HepG2 (cell line): ENCODE data around the gene TM4SF5. TPM values are rescaled to one million over a fixed set of nuclear protein-coding genes. Genes with fewer than 3 reads are reported as not detected.
A peak's percentile ranks its signal among the peaks of the same experiment; 100 is the strongest.

Source experiments
- CSRNP2 ChIP-seq: sonication (generic); formaldehyde crosslinking; conservative IDR thresholded peaks from 2 replicates; pipeline ENCODE4 v1.8.0; 2022; ENCODE audit warnings: low read depth, missing genetic modification reagents
- GATA4 ChIP-seq: sonication (generic); IDR thresholded peaks from 2 replicates; pipeline ENCODE4 v1.6.1; 2016; ENCODE audit warnings: antibody characterized with exemption, low read depth, borderline replicate concordance
- JUN ChIP-seq: sonication (generic); formaldehyde crosslinking; IDR thresholded peaks from 2 replicates; pipeline ENCODE4 v1.4.0; 2020; ENCODE audit warnings: mild to moderate bottlenecking, missing genetic modification reagents
- KDM4B ChIP-seq: sonication (generic); formaldehyde crosslinking; IDR thresholded peaks from 2 replicates; pipeline ENCODE4 v1.4.0; 2020; ENCODE audit warnings: missing genetic modification reagents
- KDM5B ChIP-seq: sonication (generic); formaldehyde crosslinking; IDR thresholded peaks from 2 replicates; pipeline ENCODE4 v1.4.0; 2020; ENCODE audit warnings: missing genetic modification reagents, mild to moderate bottlenecking, borderline replicate concordance
- KMT2B ChIP-seq: IDR thresholded peaks from 2 replicates; pipeline ENCODE4 v1.6.1; 2016; ENCODE audit warnings: missing genetic modification reagents, missing compliant biosample characterization
- MAFK ChIP-seq, 2 experiments: IDR thresholded peaks in 1 of 2; conservative IDR thresholded peaks in 1 of 2; 2 replicates each; pipeline ENCODE4 v1.6.1; 2011; ENCODE audit warnings: improper control_type of control experiment in 2 of 2, low read length in 2 of 2
- MED1 ChIP-seq: sonication (generic); formaldehyde crosslinking; IDR thresholded peaks from 2 replicates; pipeline ENCODE4 v1.4.0; 2020; ENCODE audit warnings: missing genetic modification reagents
- MIXL1 ChIP-seq: IDR thresholded peaks from 2 replicates; pipeline ENCODE4 v1.6.1; 2016
- NFE2 ChIP-seq: sonication (generic); formaldehyde crosslinking; IDR thresholded peaks from 2 replicates; pipeline ENCODE4 v1.4.0; 2020; ENCODE audit warnings: missing genetic modification reagents
- NRL ChIP-seq: sonication (generic); formaldehyde crosslinking; IDR thresholded peaks from 2 replicates; pipeline ENCODE4 v1.5.0; 2020; ENCODE audit warnings: missing genetic modification reagents, mild to moderate bottlenecking, moderate library complexity, borderline replicate concordance
- SAFB2 ChIP-seq: sonication (generic); formaldehyde crosslinking; IDR thresholded peaks from 2 replicates; pipeline ENCODE4 v1.5.1; 2020; ENCODE audit warnings: missing genetic modification reagents, low read depth, mild to moderate bottlenecking, borderline replicate concordance
- SP140L ChIP-seq: sonication (generic); formaldehyde crosslinking; IDR thresholded peaks from 2 replicates; pipeline ENCODE4 v1.4.0; 2020; ENCODE audit warnings: missing genetic modification reagents, borderline replicate concordance
- XRCC5 ChIP-seq: fragments of 200-400 bp; formaldehyde crosslinking; optimal IDR thresholded peaks from 2 replicates; pipeline ENCODE3; 2017; ENCODE audit warnings: mild to moderate bottlenecking, low read length
- ZBTB7A ChIP-seq: sonication (generic); formaldehyde crosslinking; IDR thresholded peaks from 2 replicates; pipeline ENCODE4 v1.8.0; 2022; ENCODE audit warnings: mild to moderate bottlenecking, missing genetic modification reagents
- ZFP37 ChIP-seq: sonication (generic); formaldehyde crosslinking; IDR thresholded peaks from 2 replicates; pipeline ENCODE4 v1.4.0; 2020; ENCODE audit warnings: missing genetic modification reagents, borderline replicate concordance
- ZMAT3 ChIP-seq: sonication (generic); formaldehyde crosslinking; conservative IDR thresholded peaks from 2 replicates; pipeline ENCODE4 v1.7.0; 2021; ENCODE audit warnings: missing genetic modification reagents
- ZNF354B ChIP-seq: sonication (generic); formaldehyde crosslinking; IDR thresholded peaks from 2 replicates; pipeline ENCODE4 v1.8.0; 2022; ENCODE audit warnings: mild to moderate bottlenecking, missing genetic modification reagents
- ZNF414 ChIP-seq: sonication (generic); formaldehyde crosslinking; IDR thresholded peaks from 2 replicates; pipeline ENCODE4 v1.5.0; 2020; ENCODE audit warnings: missing genetic modification reagents
- ZNF460 ChIP-seq: sonication (generic); formaldehyde crosslinking; IDR thresholded peaks from 2 replicates; pipeline ENCODE4 v1.5.1; 2020; ENCODE audit warnings: missing genetic modification reagents, mild to moderate bottlenecking, borderline replicate concordance
- ZNF543 ChIP-seq: sonication (generic); formaldehyde crosslinking; IDR thresholded peaks from 2 replicates; pipeline ENCODE4 v1.4.0; 2020; ENCODE audit warnings: mild to moderate bottlenecking, missing genetic modification reagents
- ZNF564 ChIP-seq: sonication (generic); formaldehyde crosslinking; IDR thresholded peaks from 2 replicates; pipeline ENCODE4 v1.8.1; 2023; ENCODE audit warnings: mild to moderate bottlenecking, missing genetic modification reagents
- ZNF790 ChIP-seq: sonication (generic); formaldehyde crosslinking; IDR thresholded peaks from 2 replicates; pipeline ENCODE4 v1.8.0; 2022; ENCODE audit warnings: missing genetic modification reagents, mild to moderate bottlenecking, borderline replicate concordance
- polyA plus RNA-seq, 8 experiments: library from polyadenylated mRNA; depleted of rRNA in 3 of 8; stranded (reverse) in 7 of 8; unstranded in 1 of 8; fragments of >200 nt; fragmentation: Illumina TruSeq in 4 of 8; extraction: Trizol in 4 of 8; gene quantifications; 2 replicates each; pipeline versions ENCODE4 v1.2.1 to v1.2.3, GENCODE V29; 2011 to 2016; ENCODE audit warnings: low read depth in 4 of 8, missing spikeins in 1 of 8, mixed read lengths in 1 of 8; ENCODE audit not compliant: insufficient read depth in 1 of 8
- total RNA-seq, 5 experiments: library from RNA; depleted of rRNA; stranded (reverse); fragments of >200 nt; fragmentation: Illumina TruSeq; extraction: Trizol; gene quantifications; 2 replicates each; pipeline ENCODE4 v1.2.3, GENCODE V29; 2016; ENCODE audit warnings: low read depth in 1 of 5
- TF ChIP-seq, protein P1 (sequence below): sonication (generic); formaldehyde crosslinking; IDR thresholded peaks from 2 replicates; pipeline ENCODE4 v1.4.0; 2020; ENCODE audit warnings: missing genetic modification reagents

TM4SF5 gene
- total and polyA plus RNA-seq, 2 of the 13 experiments (the other 11 are each of a cell fraction or from before 2014, with no cell fraction given) = 30.1 to 126 TPM

DNA sequence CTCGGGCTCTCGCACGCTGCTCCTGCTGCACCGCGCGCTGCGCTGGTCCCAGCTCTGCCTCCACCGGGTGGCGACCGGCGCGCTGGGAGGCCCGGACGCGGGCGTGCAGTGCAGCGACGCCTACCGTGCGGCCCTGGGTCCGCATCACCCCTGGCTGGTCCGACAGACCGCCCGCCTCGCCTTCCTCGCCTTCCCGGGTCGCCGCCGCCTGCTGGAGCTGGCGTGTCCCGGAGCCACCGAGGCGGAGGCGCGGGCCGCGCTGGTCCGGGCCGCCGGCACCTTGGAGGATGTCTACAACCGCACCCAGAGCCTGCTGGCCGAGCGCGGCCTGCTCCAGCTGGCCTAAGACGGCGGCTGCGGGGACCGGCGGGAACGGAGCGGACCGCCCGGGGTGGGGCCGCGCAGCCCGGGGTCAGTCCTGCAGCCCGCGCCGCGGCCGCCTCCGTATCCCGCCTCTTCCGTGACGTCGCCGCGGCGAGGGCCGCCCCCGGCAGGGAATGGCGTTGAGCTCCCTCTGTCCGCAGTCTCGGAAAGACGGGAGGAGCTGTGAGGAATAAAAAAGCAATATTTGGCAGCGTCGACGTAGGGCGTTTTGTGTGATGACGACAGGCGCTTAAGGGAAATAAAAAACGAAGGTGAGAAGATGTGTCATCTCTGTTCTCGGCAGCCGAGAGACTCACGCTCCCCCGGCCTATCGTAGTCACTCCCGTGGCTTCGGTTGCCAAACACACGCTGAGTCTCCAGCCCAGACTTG is 18.4 kb downstream of the TM4SF5 start (continued):
- TF ChIP-seq, protein P1, sequence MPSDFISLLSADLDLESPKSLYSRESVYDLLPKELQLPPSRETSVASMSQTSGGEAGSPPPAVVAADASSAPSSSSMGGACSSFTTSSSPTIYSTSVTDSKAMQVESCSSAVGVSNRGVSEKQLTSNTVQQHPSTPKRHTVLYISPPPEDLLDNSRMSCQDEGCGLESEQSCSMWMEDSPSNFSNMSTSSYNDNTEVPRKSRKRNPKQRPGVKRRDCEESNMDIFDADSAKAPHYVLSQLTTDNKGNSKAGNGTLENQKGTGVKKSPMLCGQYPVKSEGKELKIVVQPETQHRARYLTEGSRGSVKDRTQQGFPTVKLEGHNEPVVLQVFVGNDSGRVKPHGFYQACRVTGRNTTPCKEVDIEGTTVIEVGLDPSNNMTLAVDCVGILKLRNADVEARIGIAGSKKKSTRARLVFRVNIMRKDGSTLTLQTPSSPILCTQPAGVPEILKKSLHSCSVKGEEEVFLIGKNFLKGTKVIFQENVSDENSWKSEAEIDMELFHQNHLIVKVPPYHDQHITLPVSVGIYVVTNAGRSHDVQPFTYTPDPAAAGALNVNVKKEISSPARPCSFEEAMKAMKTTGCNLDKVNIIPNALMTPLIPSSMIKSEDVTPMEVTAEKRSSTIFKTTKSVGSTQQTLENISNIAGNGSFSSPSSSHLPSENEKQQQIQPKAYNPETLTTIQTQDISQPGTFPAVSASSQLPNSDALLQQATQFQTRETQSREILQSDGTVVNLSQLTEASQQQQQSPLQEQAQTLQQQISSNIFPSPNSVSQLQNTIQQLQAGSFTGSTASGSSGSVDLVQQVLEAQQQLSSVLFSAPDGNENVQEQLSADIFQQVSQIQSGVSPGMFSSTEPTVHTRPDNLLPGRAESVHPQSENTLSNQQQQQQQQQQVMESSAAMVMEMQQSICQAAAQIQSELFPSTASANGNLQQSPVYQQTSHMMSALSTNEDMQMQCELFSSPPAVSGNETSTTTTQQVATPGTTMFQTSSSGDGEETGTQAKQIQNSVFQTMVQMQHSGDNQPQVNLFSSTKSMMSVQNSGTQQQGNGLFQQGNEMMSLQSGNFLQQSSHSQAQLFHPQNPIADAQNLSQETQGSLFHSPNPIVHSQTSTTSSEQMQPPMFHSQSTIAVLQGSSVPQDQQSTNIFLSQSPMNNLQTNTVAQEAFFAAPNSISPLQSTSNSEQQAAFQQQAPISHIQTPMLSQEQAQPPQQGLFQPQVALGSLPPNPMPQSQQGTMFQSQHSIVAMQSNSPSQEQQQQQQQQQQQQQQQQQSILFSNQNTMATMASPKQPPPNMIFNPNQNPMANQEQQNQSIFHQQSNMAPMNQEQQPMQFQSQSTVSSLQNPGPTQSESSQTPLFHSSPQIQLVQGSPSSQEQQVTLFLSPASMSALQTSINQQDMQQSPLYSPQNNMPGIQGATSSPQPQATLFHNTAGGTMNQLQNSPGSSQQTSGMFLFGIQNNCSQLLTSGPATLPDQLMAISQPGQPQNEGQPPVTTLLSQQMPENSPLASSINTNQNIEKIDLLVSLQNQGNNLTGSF (CRISPR knock-in tag) = no peak
- TF ChIP-seq ZFP37 (no peak), JUN (CRISPR knock-in tag) (no peak), ZBTB7A (peak; percentile 48; the same call in 1 of the 2 replicates), CSRNP2 (no peak), NFE2 (CRISPR knock-in tag) (no peak), MED1 (CRISPR knock-in tag) (peak; percentile 75), KMT2B (CRISPR knock-in tag) (peak; percentile 39; the same call in 1 of the 2 replicates), ZNF564 (CRISPR knock-in tag) (peak; percentile 74; the same call in 1 of the 2 replicates), XRCC5 (peak; percentile 48), KDM5B (0 out of 2 replicates have a peak, but pooled peaks have one; percentile 19), ZNF354B (CRISPR knock-in tag) (peak; percentile 45; the same call in 1 of the 2 replicates), ZNF460 (CRISPR knock-in tag) (peak; percentile 78), SAFB2 (CRISPR knock-in tag) (peak; percentile 73; the same call in 1 of the 2 replicates), KDM4B (CRISPR knock-in tag) (no peak), MIXL1 (CRISPR knock-in tag) (no peak), MAFK (conservative IDR thresholded peaks at IDR 0.05 in 1 of 2, IDR thresholded peaks at IDR 0.05 in 1 of 2; ENCODE audit: low read length in 2 of 2) (no peak), NRL (CRISPR knock-in tag) (no peak), ZNF790 (CRISPR knock-in tag) (0 out of 2 replicates have a peak, but pooled peaks have one; percentile 15), ZNF543 (CRISPR knock-in tag) (no peak), ZMAT3 (CRISPR knock-in tag) (peak; percentile 75; the same call in 1 of the 2 replicates), SP140L (CRISPR knock-in tag) (no peak), ZNF414 (no peak), GATA4 (no peak)
